Spleen (tissue), 11 donors: ENCODE data around the gene ALDH3A2. TPM values are rescaled to one million over a fixed set of nuclear protein-coding genes. Genes with fewer than 3 reads are reported as not detected.

Experiments used
- DNase-seq: peaks from one replicate; pipeline ENCODE4 v3.0.0-alpha.2; 2020
- H3K27ac ChIP-seq, 8 donors: fragments of 200-600 bp; sonication (generic) in 7 of 8; 1 replicate in 4 of 8; 2 replicates in 4 of 8; pipeline versions ENCODE4 v1.5.0 to v1.8.0; 2016 to 2021; ENCODE audit warnings: inconsistent platforms in 4 of 8, mild to moderate bottlenecking in 4 of 8, moderate library complexity in 1 of 8
- H3K27me3 ChIP-seq, 7 donors: fragments of 200-600 bp; sonication (generic) in 6 of 7; replicated peaks in 1 of 7; 1 replicate in 4 of 7; 2 replicates in 3 of 7; pipeline versions ENCODE4 v1.5.0 to v1.8.0; 2016 to 2021; ENCODE audit warnings: inconsistent platforms in 3 of 7, mild to moderate bottlenecking in 1 of 7
- H3K36me3 ChIP-seq, 6 donors: fragments of 200-600 bp; sonication (generic) in 5 of 6; 1 replicate in 4 of 6; 2 replicates in 2 of 6; pipeline versions ENCODE4 v1.5.0 to v1.8.0; 2016 to 2021; ENCODE audit warnings: inconsistent platforms in 2 of 6
- H3K4me1 ChIP-seq, 6 donors: fragments of 200-600 bp; sonication (generic) in 5 of 6; 1 replicate in 3 of 6; 2 replicates in 3 of 6; pipeline versions ENCODE4 v1.5.0 to v1.8.0; 2016 to 2021; ENCODE audit warnings: inconsistent platforms in 3 of 6
- H3K4me3 ChIP-seq, 8 donors: fragments of 200-600 bp; sonication (generic) in 7 of 8; 1 replicate in 4 of 8; 2 replicates in 4 of 8; pipeline versions ENCODE4 v1.5.0 to v1.8.0; 2016 to 2021; ENCODE audit warnings: inconsistent platforms in 4 of 8, mild to moderate bottlenecking in 4 of 8, moderate library complexity in 2 of 8
- H3K9me3 ChIP-seq, 8 donors: fragments of 200-600 bp; sonication (generic) in 7 of 8; 1 replicate in 4 of 8; 2 replicates in 4 of 8; pipeline versions ENCODE4 v1.5.0 to v1.8.0; 2016 to 2021; ENCODE audit warnings: inconsistent platforms in 4 of 8
- CTCF ChIP-seq, 11 experiments: fragments of 200-600 bp in 7 of 11; fragments of 450-650 bp in 4 of 11; sonication (generic) in 4 of 11; IDR thresholded peaks in 8 of 11; conservative IDR thresholded peaks in 3 of 11; 1 replicate in 7 of 11; 2 replicates in 4 of 11; pipeline versions ENCODE4 v1.4.0 to v1.8.0; 2016 to 2021; ENCODE audit warnings: antibody characterized with exemption in 11 of 11, inconsistent platforms in 4 of 11, mild to moderate bottlenecking in 1 of 11
- POLR2A ChIP-seq, 3 donors: fragments of 450-650 bp; IDR thresholded peaks; one replicate each; pipeline ENCODE4 v1.5.1; 2017; ENCODE audit warnings: antibody characterized with exemption in 3 of 3, mild to moderate bottlenecking in 1 of 3
- POLR2AphosphoS5 ChIP-seq, 3 donors: sonication (generic); formaldehyde crosslinking; IDR thresholded peaks; one replicate each; pipeline ENCODE4 v1.5.1; 2017; ENCODE audit warnings: antibody characterized with exemption in 3 of 3
- WGBS, 5 donors: extraction: QIAGEN DNeasy Blood & Tissue Kit in 3 of 5; methylation state at CpG; one replicate each; pipeline versions ENCODE4 v1.1.5 to v1.1.7; 2013 to 2018; 5-methylcytosine and 5-hydroxymethylcytosine counted together
- intact Hi-C: fragments of 100-400 bp; cut with DNase I; formaldehyde crosslinking; loops from one replicate; pipeline ENCODE4 v1.15.0; 2023; ENCODE audit warnings: low total_unique reads
- polyA plus RNA-seq, 3 donors: library from polyadenylated mRNA; stranded (reverse); fragments of 200-250 nt; gene quantifications; one replicate each; pipeline ENCODE4 v1.2.1, GENCODE V29; 2013
- total RNA-seq, 7 donors: library from RNA; depleted of rRNA in 3 of 7; stranded (reverse); fragments of >200 nt in 3 of 7; fragmentation: NEBNext Ultra II Directional in 4 of 7; extraction: Animal tissue kit (Norgen Biotek cat#: 25700) in 4 of 7; gene quantifications; one replicate each; pipeline versions ENCODE4 v1.1.0 to v1.2.1, GENCODE V29; 2016 to 2021
- donor health status: healthy with polysubstance abuse.
- donor health status: DM: no; HTN: no; CAD: no; lungs with moderate emphysema.
- donor health status: DM: no; HTN: no; CAD: no.
- donor health status: Bipolar disorder and iron deficiency.
- donor health status: healthy.
- donor health status: DM: no; HTN: no; CAD: no.
- donor health status: DM: yes; HTN: yes; CAD: no.

ALDH3A2 gene
- total and polyA plus RNA-seq, 10 donors, result 14.4 to 73.1 (median 50.7) TPM

- WGBS, 5 donors, result 90 to 95% (median 95%) methylated on average over 10 to 27 of the region's 27 CpGs
- intact Hi-C loops, result no loop called here
- Histone ChIP-seq H3K27me3 (no peaks in the 10 kb centered on the region), H3K36me3 (no peaks in the 10 kb centered on the region), H3K27ac (no peak overlapping the region), H3K9me3 (no peaks in the 10 kb centered on the region), H3K4me3 (no peak overlapping the region), H3K4me1 (no peaks in the 10 kb centered on the region)
- no peak for DNase-seq
- TF ChIP-seq POLR2A (IDR thresholded peaks at IDR 0.05) (no peak), POLR2AphosphoS5 (IDR thresholded peaks at IDR 0.05) (no peak), CTCF (IDR thresholded peaks at IDR 0.05 in 8 of 11, conservative IDR thresholded peaks at IDR 0.05 in 3 of 11) (no peak)
Measured at GRCh38 chr17:19714542-19715411, 66.2 kb downstream of the ALDH3A2 start.

- DNase-seq, result no peak
- H3K27me3 ChIP-seq, result no peaks in the 10 kb centered on the region
- no peaks in the 10 kb centered on the region for H3K36me3 ChIP-seq
- intact Hi-C loops, result no loop called here
- 73 to 90% (median 83%) methylated on average over 6 to 13 of the region's 13 CpGs for WGBS, 5 donors
- no peak within 1 kb of the TSS for H3K27ac ChIP-seq
- peaks cover 0 to 14% (median 7%) of the 10 kb centered on the region in 6 donors for H3K4me1 ChIP-seq
- H3K4me3 ChIP-seq, result no peak within 1 kb of the TSS
- TF ChIP-seq POLR2A (IDR thresholded peaks at IDR 0.05) (no peak), CTCF (IDR thresholded peaks at IDR 0.05 in 8 of 11, conservative IDR thresholded peaks at IDR 0.05 in 3 of 11) (no peak), POLR2AphosphoS5 (IDR thresholded peaks at IDR 0.05) (no peak)
- no peaks in the 10 kb centered on the region for H3K9me3 ChIP-seq
Measured at GRCh38 chr17:19716108-19717030, 67.8 kb downstream of the ALDH3A2 start, which contains the start of gene SLC47A2. Gene SLC47A2 (minus strand): TSS chr17:19716584. CDS start chr17:19716555, 29 bp downstream.

GRCh38 chr17:19717031-19717360, 68.4 kb downstream of the ALDH3A2 start:
- DNase-seq, result no peak
- no peaks in the 10 kb centered on the region for H3K36me3 ChIP-seq
- no peak for TF ChIP-seq CTCF (IDR thresholded peaks at IDR 0.05 in 8 of 11, conservative IDR thresholded peaks at IDR 0.05 in 3 of 11)
- TF ChIP-seq POLR2AphosphoS5 (IDR thresholded peaks at IDR 0.05), result no peak
- TF ChIP-seq POLR2A (IDR thresholded peaks at IDR 0.05), result no peak
- no peak overlapping the region for H3K27ac ChIP-seq
- H3K9me3 ChIP-seq, result no peaks in the 10 kb centered on the region
- H3K4me1 ChIP-seq, result peaks cover 0 to 14% (median 7%) of the 10 kb centered on the region in 6 donors
- 86 to 99% (median 91%) methylated on average over 7 of the region's 7 CpGs for WGBS, 5 donors
- H3K4me3 ChIP-seq, result no peak overlapping the region
- intact Hi-C loops, result no loop called here
- no peaks in the 10 kb centered on the region for H3K27me3 ChIP-seq
